Left ventricle myocardium inferior (tissue), 1 donor: ENCODE results near the gene ZDHHC14. TPM values are rescaled to one million over a fixed set of nuclear protein-coding genes. Genes with fewer than 3 reads are reported as not detected.

Source experiments
- DNase-seq: peaks from one replicate; pipeline ENCODE4 v3.0.0-alpha.2; 2020
- H3K27ac ChIP-seq: fragments of 200-600 bp; replicated peaks from 2 replicates; pipeline ENCODE4 v1.8.0; 2021
- H3K27me3 ChIP-seq: fragments of 200-600 bp; 2 replicates; pipeline ENCODE4 v1.8.0; 2021; ENCODE audit warnings: low read depth
- H3K36me3 ChIP-seq: fragments of 200-600 bp; 2 replicates; pipeline ENCODE4 v1.8.0; 2021
- H3K4me1 ChIP-seq: fragments of 200-600 bp; 2 replicates; pipeline ENCODE4 v1.8.0; 2021
- H3K4me3 ChIP-seq: fragments of 200-600 bp; 2 replicates; pipeline ENCODE4 v1.8.0; 2021; ENCODE audit warnings: mild to moderate bottlenecking, moderate library complexity
- H3K9me3 ChIP-seq: fragments of 200-600 bp; replicated peaks from 2 replicates; pipeline ENCODE4 v1.8.0; 2021
- CTCF ChIP-seq: fragments of 200-600 bp; IDR thresholded peaks from 2 replicates; pipeline ENCODE4 v1.8.0; 2021; ENCODE audit warnings: antibody characterized with exemption, mild to moderate bottlenecking, borderline replicate concordance
- intact Hi-C: fragments of 100-400 bp; cut with micrococcal nuclease; formaldehyde crosslinking; loops from one replicate; pipeline ENCODE4 v1.11.0; 2022
- total RNA-seq: library from RNA; stranded (reverse); fragmentation: NEBNext Ultra II Directional; extraction: Animal tissue kit (Norgen Biotek cat#: 25700); gene quantifications from one replicate; pipeline ENCODE4 v1.2.1, GENCODE V29; 2021
- donor health status: DM: no; HTN: yes; CAD: no; lungs with severe emphysema.

The ZDHHC14 gene
- total RNA-seq, 1 donor from 2014 or later: 10.0 TPM

GRCh38 chr6:157527471-157527907 lies 146.5 kb downstream of the ZDHHC14 start:
- TF ChIP-seq CTCF: no peak

GRCh38 chr6:157528931-157529653 lies 148.1 kb downstream of the ZDHHC14 start:
- H3K27ac ChIP-seq: no peak overlapping the region
- H3K4me3 ChIP-seq: no peak overlapping the region
- H3K9me3 ChIP-seq: no peaks in the 10 kb centered on the region
- peaks cover 19% of the 10 kb centered on the region for H3K4me1 ChIP-seq
- DNase-seq: no peak
- intact Hi-C loops: no loop called here
- TF ChIP-seq CTCF: no peak
- H3K36me3 ChIP-seq: no peaks in the 10 kb centered on the region
- no peaks in the 10 kb centered on the region for H3K27me3 ChIP-seq

More at GRCh38 chr6:157527471-157527907, 146.5 kb downstream of the ZDHHC14 start:
- intact Hi-C loops: no loop called here
- Histone ChIP-seq H3K36me3 (no peaks in the 10 kb centered on the region), H3K4me3 (no peak overlapping the region), H3K27me3 (no peaks in the 10 kb centered on the region), H3K27ac (peak overlapping the region; percentile 24), H3K4me1 (peaks cover 15% of the 10 kb centered on the region), H3K9me3 (no peaks in the 10 kb centered on the region)
- DNase-seq: no peak

- no peak overlapping the region for H3K27ac ChIP-seq
- DNase-seq: no peak
- TF ChIP-seq CTCF: no peak
- H3K4me3 ChIP-seq: no peak overlapping the region
- intact Hi-C loops: no loop called here
- no peaks in the 10 kb centered on the region for H3K9me3 ChIP-seq
- H3K4me1 ChIP-seq: peaks cover 19% of the 10 kb centered on the region
- no peaks in the 10 kb centered on the region for H3K27me3 ChIP-seq
- H3K36me3 ChIP-seq: no peaks in the 10 kb centered on the region
Measured at GRCh38 chr6:157529654-157530039, 148.7 kb downstream of the ZDHHC14 start.

DNA sequence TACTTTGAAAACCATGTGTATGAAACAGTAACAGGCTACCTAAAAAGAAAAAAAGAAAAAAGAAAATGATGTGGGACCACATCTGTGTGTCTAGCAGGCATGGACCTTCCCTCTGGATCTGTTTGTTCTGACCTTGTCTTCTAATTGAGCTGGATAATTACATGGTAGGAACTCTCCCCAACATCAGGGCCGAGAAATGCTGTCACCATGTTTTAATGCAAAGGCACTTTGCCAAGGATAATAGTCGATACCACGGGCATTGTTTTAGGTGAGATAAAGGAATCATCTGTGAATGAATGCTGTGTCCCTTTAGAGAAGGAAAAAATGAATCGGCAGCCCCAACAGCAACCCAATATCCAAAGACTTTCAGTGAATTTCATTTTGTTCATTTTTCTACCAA lies 149.1 kb downstream of the ZDHHC14 start:
- Histone ChIP-seq H3K4me3 (no peak overlapping the region), H3K36me3 (no peaks in the 10 kb centered on the region), H3K27me3 (no peaks in the 10 kb centered on the region), H3K4me1 (peaks cover 24% of the 10 kb centered on the region), H3K9me3 (no peaks in the 10 kb centered on the region), H3K27ac (no peak overlapping the region)
- intact Hi-C loops: no loop called here
- no peak for DNase-seq
- TF ChIP-seq CTCF: no peak

DNA sequence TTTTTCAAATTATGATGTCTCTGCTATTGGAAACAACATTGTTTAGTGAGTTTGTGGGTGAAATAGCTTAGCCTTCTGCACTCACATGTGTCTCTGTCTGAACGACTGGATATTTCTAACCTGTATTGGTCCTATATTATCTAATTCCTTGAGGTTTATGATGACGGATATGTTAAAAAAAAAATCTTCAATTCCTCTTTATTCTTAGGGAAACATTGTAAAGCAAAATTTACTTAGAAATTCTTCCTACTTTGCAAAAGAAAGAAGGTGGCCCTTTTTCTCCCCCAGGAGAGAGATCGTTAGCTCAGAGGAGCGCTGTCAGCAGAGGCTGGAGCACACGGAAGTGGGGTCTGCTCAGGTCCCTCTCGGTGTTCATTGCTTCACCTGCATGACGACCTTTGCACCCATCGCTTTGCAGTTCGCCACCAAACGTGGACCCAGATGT lies 149.8 kb downstream of the ZDHHC14 start:
- Histone ChIP-seq H3K4me1 (peaks cover 30% of the 10 kb centered on the region), H3K27ac (no peak overlapping the region)

More for the DNA sequence above, 149.8 kb downstream of the ZDHHC14 start:
- intact Hi-C loops: no loop called here
- DNase-seq: no peak
- no peaks in the 10 kb centered on the region for H3K9me3 ChIP-seq
- H3K27me3 ChIP-seq: no peaks in the 10 kb centered on the region
- H3K4me3 ChIP-seq: no peak overlapping the region
- no peaks in the 10 kb centered on the region for H3K36me3 ChIP-seq
- TF ChIP-seq CTCF: no peak
